Measurements from ENCODE around the gene RUFY4.

Gene RUFY4

GRCh38 chr2:218125095-218125494 is 56.0 kb downstream of the RUFY4 start:
- H3K9me3 ChIP-seq (ENCODE audit: control insufficient read depth in 1 of 2, low read length in 2 of 2), result peaks cover 0 to 5% of the 10 kb centered on the region in 2 donors
- H3K4me1 ChIP-seq (ENCODE audit: control insufficient read depth in 1 of 2, insufficient read depth in 2 of 2, low read length in 2 of 2), result no peaks in the 10 kb centered on the region
- H3K27me3 ChIP-seq (ENCODE audit: control insufficient read depth in 1 of 2, insufficient read depth in 2 of 2, low read length in 2 of 2), result peaks cover 0 to 5% of the 10 kb centered on the region in 2 donors
- H3K9ac ChIP-seq (ENCODE audit: low read depth in 1 of 2, low read length in 2 of 2), result no peak overlapping the region
- H3K4me3 ChIP-seq (ENCODE audit: low read depth in 1 of 2, low read length in 2 of 2), result no peak overlapping the region
- H3K27ac ChIP-seq (ENCODE audit: low read depth, low read length), result no peak overlapping the region
- no peaks in the 10 kb centered on the region for H3K36me3 ChIP-seq (ENCODE audit: control insufficient read depth in 1 of 2, insufficient read depth in 2 of 2, low read length in 2 of 2)

- Histone ChIP-seq H3K9me3 (ENCODE audit: control insufficient read depth in 1 of 2, low read length in 2 of 2) (peaks cover 0 to 5% of the 10 kb centered on the region in 2 donors), H3K4me1 (ENCODE audit: control insufficient read depth in 1 of 2, insufficient read depth in 2 of 2, low read length in 2 of 2) (no peaks in the 10 kb centered on the region)
Measured at GRCh38 chr2:218125626-218126080, 56.6 kb downstream of the RUFY4 start, which contains the start of gene CXCR2. Gene CXCR2, plus strand, starts transcription at chr2:218126028. Its CDS starts 8,774 bp downstream, at chr2:218134802.

GRCh38 chr2:218127929-218128455 is 58.9 kb downstream of the RUFY4 start:
- no peaks in the 10 kb centered on the region for H3K36me3 ChIP-seq (ENCODE audit: control insufficient read depth in 1 of 2, insufficient read depth in 2 of 2, low read length in 2 of 2)
- peaks cover 0 to 5% of the 10 kb centered on the region in 2 donors for H3K27me3 ChIP-seq (ENCODE audit: control insufficient read depth in 1 of 2, insufficient read depth in 2 of 2, low read length in 2 of 2)
- H3K4me3 ChIP-seq (ENCODE audit: low read depth in 1 of 2, low read length in 2 of 2), result no peak overlapping the region
- H3K9ac ChIP-seq (ENCODE audit: low read depth in 1 of 2, low read length in 2 of 2), result no peak overlapping the region
- H3K9me3 ChIP-seq (ENCODE audit: control insufficient read depth in 1 of 2, low read length in 2 of 2), result no peaks in the 10 kb centered on the region
- H3K4me1 ChIP-seq (ENCODE audit: control insufficient read depth in 1 of 2, insufficient read depth in 2 of 2, low read length in 2 of 2), result no peaks in the 10 kb centered on the region
- no peak overlapping the region for H3K27ac ChIP-seq (ENCODE audit: low read depth, low read length)

More at GRCh38 chr2:218125626-218126080, 56.6 kb downstream of the RUFY4 start, which contains the start of gene CXCR2:
- H3K9ac ChIP-seq (ENCODE audit: low read depth in 1 of 2, low read length in 2 of 2), result no peak within 1 kb of the TSS
- H3K4me3 ChIP-seq (ENCODE audit: low read depth in 1 of 2, low read length in 2 of 2), result no peak within 1 kb of the TSS
- H3K27me3 ChIP-seq (ENCODE audit: control insufficient read depth in 1 of 2, insufficient read depth in 2 of 2, low read length in 2 of 2), result peaks cover 0 to 5% of the 10 kb centered on the region in 2 donors
- no peak within 1 kb of the TSS for H3K27ac ChIP-seq (ENCODE audit: low read depth, low read length)
- no peaks in the 10 kb centered on the region for H3K36me3 ChIP-seq (ENCODE audit: control insufficient read depth in 1 of 2, insufficient read depth in 2 of 2, low read length in 2 of 2)

- no peaks in the 10 kb centered on the region for H3K9me3 ChIP-seq (ENCODE audit: control insufficient read depth in 1 of 2, low read length in 2 of 2)
- H3K27ac ChIP-seq (ENCODE audit: low read depth, low read length), result no peak overlapping the region
- H3K27me3 ChIP-seq (ENCODE audit: control insufficient read depth in 1 of 2, insufficient read depth in 2 of 2, low read length in 2 of 2), result peaks cover 0 to 5% of the 10 kb centered on the region in 2 donors
- no peaks in the 10 kb centered on the region for H3K36me3 ChIP-seq (ENCODE audit: control insufficient read depth in 1 of 2, insufficient read depth in 2 of 2, low read length in 2 of 2)
- H3K4me3 ChIP-seq (ENCODE audit: low read depth in 1 of 2, low read length in 2 of 2), result no peak overlapping the region
- no peaks in the 10 kb centered on the region for H3K4me1 ChIP-seq (ENCODE audit: control insufficient read depth in 1 of 2, insufficient read depth in 2 of 2, low read length in 2 of 2)
- no peak overlapping the region for H3K9ac ChIP-seq (ENCODE audit: low read depth in 1 of 2, low read length in 2 of 2)
Measured at GRCh38 chr2:218128781-218129457, 59.9 kb downstream of the RUFY4 start.

GRCh38 chr2:218129458-218130135 is 60.5 kb downstream of the RUFY4 start:
- H3K4me3 ChIP-seq (ENCODE audit: low read depth in 1 of 2, low read length in 2 of 2), result no peak overlapping the region
- H3K27ac ChIP-seq (ENCODE audit: low read depth, low read length), result no peak overlapping the region
- H3K27me3 ChIP-seq (ENCODE audit: control insufficient read depth in 1 of 2, insufficient read depth in 2 of 2, low read length in 2 of 2), result peaks cover 0 to 5% of the 10 kb centered on the region in 2 donors
- H3K9me3 ChIP-seq (ENCODE audit: control insufficient read depth in 1 of 2, low read length in 2 of 2), result no peaks in the 10 kb centered on the region
- no peak overlapping the region for H3K9ac ChIP-seq (ENCODE audit: low read depth in 1 of 2, low read length in 2 of 2)
- H3K4me1 ChIP-seq (ENCODE audit: control insufficient read depth in 1 of 2, insufficient read depth in 2 of 2, low read length in 2 of 2), result no peaks in the 10 kb centered on the region
- no peaks in the 10 kb centered on the region for H3K36me3 ChIP-seq (ENCODE audit: control insufficient read depth in 1 of 2, insufficient read depth in 2 of 2, low read length in 2 of 2)

- Histone ChIP-seq H3K27ac (ENCODE audit: low read depth, low read length) (no peak overlapping the region), H3K9ac (ENCODE audit: low read depth in 1 of 2, low read length in 2 of 2) (no peak overlapping the region), H3K27me3 (ENCODE audit: control insufficient read depth in 1 of 2, insufficient read depth in 2 of 2, low read length in 2 of 2) (peaks cover 0 to 5% of the 10 kb centered on the region in 2 donors), H3K4me3 (ENCODE audit: low read depth in 1 of 2, low read length in 2 of 2) (no peak overlapping the region), H3K36me3 (ENCODE audit: control insufficient read depth in 1 of 2, insufficient read depth in 2 of 2, low read length in 2 of 2) (no peaks in the 10 kb centered on the region), H3K4me1 (ENCODE audit: control insufficient read depth in 1 of 2, insufficient read depth in 2 of 2, low read length in 2 of 2) (no peaks in the 10 kb centered on the region), H3K9me3 (ENCODE audit: control insufficient read depth in 1 of 2, low read length in 2 of 2) (no peaks in the 10 kb centered on the region)
Measured at GRCh38 chr2:218130377-218130776, 61.3 kb downstream of the RUFY4 start.

- Histone ChIP-seq H3K4me3 (ENCODE audit: low read depth in 1 of 2, low read length in 2 of 2) (no peak overlapping the region), H3K9me3 (ENCODE audit: control insufficient read depth in 1 of 2, low read length in 2 of 2) (no peaks in the 10 kb centered on the region), H3K36me3 (ENCODE audit: control insufficient read depth in 1 of 2, insufficient read depth in 2 of 2, low read length in 2 of 2) (no peaks in the 10 kb centered on the region), H3K27ac (ENCODE audit: low read depth, low read length) (no peak overlapping the region), H3K4me1 (ENCODE audit: control insufficient read depth in 1 of 2, insufficient read depth in 2 of 2, low read length in 2 of 2) (no peaks in the 10 kb centered on the region), H3K27me3 (ENCODE audit: control insufficient read depth in 1 of 2, insufficient read depth in 2 of 2, low read length in 2 of 2) (peaks cover 0 to 8% of the 10 kb centered on the region in 2 donors), H3K9ac (ENCODE audit: low read depth in 1 of 2, low read length in 2 of 2) (no peak overlapping the region)
Measured at GRCh38 chr2:218130822-218131221, 61.8 kb downstream of the RUFY4 start.

GRCh38 chr2:218137514-218137913 is 68.5 kb downstream of the RUFY4 start:
- H3K36me3 ChIP-seq (ENCODE audit: control insufficient read depth in 1 of 2, insufficient read depth in 2 of 2, low read length in 2 of 2), result no peaks in the 10 kb centered on the region
- peaks cover 4 to 18% of the 10 kb centered on the region in 2 donors for H3K27me3 ChIP-seq (ENCODE audit: control insufficient read depth in 1 of 2, insufficient read depth in 2 of 2, low read length in 2 of 2)
- no peak overlapping the region for H3K9ac ChIP-seq (ENCODE audit: low read depth in 1 of 2, low read length in 2 of 2)
- no peaks in the 10 kb centered on the region for H3K4me1 ChIP-seq (ENCODE audit: control insufficient read depth in 1 of 2, insufficient read depth in 2 of 2, low read length in 2 of 2)
- H3K4me3 ChIP-seq (ENCODE audit: low read depth in 1 of 2, low read length in 2 of 2), result no peak overlapping the region
- no peak overlapping the region for H3K27ac ChIP-seq (ENCODE audit: low read depth, low read length)
- no peaks in the 10 kb centered on the region for H3K9me3 ChIP-seq (ENCODE audit: control insufficient read depth in 1 of 2, low read length in 2 of 2)

- Histone ChIP-seq H3K4me1 (ENCODE audit: control insufficient read depth in 1 of 2, insufficient read depth in 2 of 2, low read length in 2 of 2) (no peaks in the 10 kb centered on the region), H3K27ac (ENCODE audit: low read depth, low read length) (no peak overlapping the region), H3K9me3 (ENCODE audit: control insufficient read depth in 1 of 2, low read length in 2 of 2) (no peaks in the 10 kb centered on the region), H3K9ac (ENCODE audit: low read depth in 1 of 2, low read length in 2 of 2) (no peak overlapping the region), H3K27me3 (ENCODE audit: control insufficient read depth in 1 of 2, insufficient read depth in 2 of 2, low read length in 2 of 2) (peaks cover 4 to 18% of the 10 kb centered on the region in 2 donors), H3K4me3 (ENCODE audit: low read depth in 1 of 2, low read length in 2 of 2) (no peak overlapping the region), H3K36me3 (ENCODE audit: control insufficient read depth in 1 of 2, insufficient read depth in 2 of 2, low read length in 2 of 2) (no peaks in the 10 kb centered on the region)
Measured at GRCh38 chr2:218138047-218138446, 69.0 kb downstream of the RUFY4 start.

All from duodenal mucosa (tissue), 2 donors.